ENCODE data around the gene MCRS1.

The MCRS1 gene

DNA sequence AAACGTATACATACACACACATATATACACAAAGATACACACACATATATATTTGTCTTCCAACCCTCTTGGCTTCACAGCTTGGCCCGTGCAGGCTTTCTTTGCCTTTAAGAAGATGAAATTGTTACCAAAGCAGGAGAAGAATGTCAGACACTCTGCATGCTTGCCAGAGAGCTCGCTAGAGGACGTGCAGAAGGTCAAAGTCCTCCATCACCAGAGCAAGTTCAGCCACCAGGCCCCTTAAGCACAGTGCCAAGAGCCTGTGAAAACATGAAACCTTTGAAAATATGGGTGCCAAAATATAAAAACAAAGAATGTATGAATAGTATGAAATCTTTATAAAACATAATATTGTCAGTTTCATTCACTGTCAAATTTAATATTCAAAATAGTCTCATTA lies 14.9 kb upstream of the MCRS1 start:
- peak; percentile 34 for DNase-seq (ENCODE audit: low read depth)

DNA sequence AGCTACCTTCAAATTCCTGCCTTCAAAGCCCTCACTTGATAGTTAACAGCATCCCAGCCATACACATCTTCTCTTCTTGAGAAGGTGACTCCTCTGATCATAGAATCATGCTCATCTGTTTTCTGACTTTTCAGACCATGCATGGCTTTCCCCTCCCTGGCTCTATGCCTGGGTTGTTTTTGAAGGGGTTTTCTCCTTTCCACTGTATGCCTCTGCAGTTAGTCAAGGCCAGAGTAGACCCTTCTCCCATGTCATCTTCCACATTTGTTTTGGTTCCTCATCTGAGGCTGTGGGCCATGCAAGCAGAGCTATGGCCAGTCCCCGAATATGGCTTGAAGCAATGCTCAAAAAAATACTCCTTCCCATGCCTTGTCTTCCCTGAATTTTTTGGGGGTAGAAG lies 14.3 kb upstream of the MCRS1 start:
- no peak for DNase-seq (ENCODE audit: low read depth)

- peak; percentile 75 for DNase-seq (ENCODE audit: low read depth)
These were observed 12.9 kb upstream of the MCRS1 start for GRCh38 chr12:49580572-49581535.

DNA sequence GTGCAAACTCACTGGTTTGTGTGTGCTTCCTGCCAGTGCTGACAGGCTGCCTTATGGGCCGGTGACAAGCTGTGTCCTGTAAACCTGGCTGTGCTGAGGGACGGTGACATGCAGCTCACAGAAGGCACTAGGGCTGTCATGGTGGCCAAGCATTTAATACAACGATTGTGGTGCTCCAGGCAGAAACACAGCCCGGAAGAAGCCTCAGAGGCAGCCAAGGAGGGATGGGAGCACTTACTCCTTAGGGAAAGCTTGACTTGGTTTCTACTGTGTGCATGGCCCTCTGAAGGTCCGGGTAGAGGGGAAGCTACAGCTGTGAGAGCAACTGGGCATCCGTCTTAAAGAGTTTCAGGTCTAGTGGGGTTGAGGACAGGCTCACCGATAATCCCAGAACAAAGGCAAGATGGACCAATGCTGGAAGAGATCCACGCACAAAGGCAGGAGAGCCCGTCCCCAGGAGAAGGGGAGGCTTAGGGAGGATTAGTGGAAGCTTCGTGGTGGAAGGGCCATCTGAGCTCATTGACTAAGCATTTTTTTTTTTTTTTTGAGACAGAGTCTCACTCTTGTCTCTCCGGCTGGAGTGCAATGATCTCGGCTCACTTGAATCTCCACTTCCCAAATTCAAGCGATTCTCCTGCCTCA lies 10.7 kb upstream of the MCRS1 start:
- DNase-seq (ENCODE audit: low read depth): no peak

DNA sequence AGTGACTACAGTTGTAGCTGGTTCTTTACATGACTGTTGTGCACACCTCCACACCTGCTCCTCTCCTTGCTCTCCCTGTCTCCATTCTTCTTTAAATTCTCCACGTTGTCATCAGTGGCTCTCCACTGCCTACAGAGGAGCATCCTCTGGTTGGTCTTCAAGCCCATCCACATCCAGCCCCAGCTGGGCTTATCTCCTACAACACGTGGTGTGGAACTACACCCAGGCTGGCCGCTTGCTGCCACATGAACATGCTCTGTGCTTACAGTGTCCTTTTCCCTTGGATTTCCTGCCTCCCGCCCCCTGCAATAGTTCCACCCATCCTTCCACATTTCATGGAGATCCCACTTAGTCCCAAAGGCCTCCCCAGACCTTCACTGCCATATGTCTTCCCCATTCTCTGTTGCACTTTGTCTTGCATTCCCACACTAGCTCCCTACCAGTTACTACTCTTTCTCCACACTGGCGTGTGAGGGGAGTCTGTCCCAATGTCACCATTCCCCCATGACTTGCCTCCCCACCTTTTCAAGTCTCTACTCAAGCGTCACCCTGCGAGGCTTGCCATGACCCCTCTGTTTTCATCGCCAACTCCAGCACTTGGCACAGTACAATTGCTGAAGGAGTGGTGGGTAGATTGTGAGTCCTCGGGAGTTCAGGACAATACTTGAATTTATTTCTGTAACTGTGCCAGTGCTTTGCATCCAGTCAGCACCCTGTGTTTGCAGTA lies 9.8 kb upstream of the MCRS1 start:
- no peak for DNase-seq (ENCODE audit: low read depth)

GRCh38 chr12:49568442-49569162 lies 660 bp upstream of the MCRS1 start:
- DNase-seq (ENCODE audit: low read depth): no peak

- DNase-seq (ENCODE audit: low read depth): no peak
These were observed 686 bp downstream of the MCRS1 start for GRCh38 chr12:49567302-49567610.

DNA sequence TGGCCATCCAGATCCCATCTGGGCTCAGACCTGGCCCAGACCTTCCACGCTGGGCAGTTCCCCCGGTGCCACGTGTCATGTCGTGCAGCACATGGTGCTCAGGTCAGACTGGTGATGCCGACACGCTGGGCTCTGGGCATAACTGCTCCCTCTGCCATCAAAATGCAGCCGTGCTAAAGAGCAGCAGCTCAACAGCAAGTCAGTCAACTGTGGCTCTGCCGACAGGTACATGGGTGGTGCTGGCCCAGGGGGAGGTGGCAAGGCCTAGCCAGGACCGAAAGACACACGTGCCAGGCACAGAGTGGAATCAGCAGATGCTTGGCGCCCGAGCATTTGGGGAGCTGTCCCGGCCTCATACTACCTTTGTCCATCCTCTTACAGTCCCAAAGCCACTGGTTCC lies 1.6 kb downstream of the MCRS1 start:
- DNase-seq (ENCODE audit: low read depth): no peak

DNA sequence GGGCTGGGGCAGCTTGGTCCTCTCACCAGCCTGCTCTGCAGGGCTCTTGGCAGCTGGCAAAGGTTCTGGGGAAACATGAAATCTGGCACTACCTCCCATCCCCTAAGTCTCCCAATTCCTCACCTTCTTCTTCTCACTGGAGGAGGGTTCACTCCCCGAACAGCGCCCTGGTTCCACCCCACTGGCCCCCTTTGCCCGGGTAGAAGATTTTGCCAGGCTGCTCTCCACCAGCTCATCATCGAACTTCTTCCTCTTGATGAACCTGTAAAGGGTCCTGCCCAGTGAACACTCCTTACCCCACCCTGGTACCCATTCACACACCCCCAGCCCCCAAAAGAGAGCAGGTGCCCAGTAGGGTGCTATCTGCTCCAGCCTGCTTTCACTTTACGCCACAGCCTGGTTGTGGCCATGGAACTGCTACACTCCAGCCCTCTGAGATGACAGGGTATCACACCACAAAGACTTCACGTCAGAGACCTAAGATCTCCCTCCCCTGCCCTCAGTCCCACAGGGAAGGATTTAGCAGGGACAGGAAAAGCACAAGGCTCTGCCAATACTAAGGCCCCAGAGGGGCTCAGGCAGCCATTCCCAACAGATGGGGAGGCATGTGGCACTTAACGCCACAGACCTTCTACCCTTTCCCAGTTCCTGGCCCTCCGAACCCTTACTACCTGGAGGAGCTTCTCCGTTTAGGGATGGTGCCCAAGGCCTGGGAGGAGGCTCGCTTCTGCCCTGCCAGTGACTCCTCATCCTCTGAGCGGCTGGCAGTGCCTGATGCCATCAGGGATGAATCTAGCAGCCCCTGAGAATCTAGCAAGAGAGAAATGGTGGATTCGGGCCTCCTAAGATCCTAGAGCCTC lies 2.3 kb downstream of the MCRS1 start:
- no peak for DNase-seq (ENCODE audit: low read depth)

DNA sequence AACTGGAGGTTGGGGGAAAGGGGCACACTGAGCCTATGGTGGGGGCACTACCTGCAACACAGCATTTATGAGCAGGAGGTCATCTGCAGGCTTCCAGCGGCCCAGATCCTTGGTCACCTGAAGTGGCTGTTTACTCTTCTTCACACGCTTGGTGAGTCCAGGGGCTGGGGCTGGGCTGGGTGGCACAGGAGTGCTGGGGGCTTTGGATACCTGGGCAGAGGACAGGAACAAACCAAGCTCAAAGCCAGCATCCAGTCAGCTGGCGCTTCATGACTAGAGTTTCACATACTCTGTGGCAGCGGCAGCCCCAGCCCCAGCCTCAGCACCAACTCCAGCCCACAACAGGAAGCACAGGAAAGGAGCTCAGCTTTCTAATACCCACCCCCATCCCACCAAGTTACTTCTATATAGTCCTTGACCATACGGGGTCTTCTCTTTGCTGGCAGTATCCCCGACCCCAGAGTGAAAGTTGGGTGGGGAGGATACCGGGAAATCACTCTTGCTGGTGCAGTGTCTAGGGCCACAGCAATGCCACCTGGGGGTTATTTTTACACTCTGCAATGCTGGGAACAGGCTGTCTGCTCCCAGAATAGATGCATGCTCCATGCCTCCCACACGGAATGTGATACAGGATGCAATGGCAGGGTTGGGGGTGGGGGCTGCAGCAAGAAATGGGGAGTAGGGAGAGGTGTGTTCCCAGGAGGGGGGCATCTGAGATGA lies 3.1 kb downstream of the MCRS1 start:
- DNase-seq (ENCODE audit: low read depth): no peak

DNA sequence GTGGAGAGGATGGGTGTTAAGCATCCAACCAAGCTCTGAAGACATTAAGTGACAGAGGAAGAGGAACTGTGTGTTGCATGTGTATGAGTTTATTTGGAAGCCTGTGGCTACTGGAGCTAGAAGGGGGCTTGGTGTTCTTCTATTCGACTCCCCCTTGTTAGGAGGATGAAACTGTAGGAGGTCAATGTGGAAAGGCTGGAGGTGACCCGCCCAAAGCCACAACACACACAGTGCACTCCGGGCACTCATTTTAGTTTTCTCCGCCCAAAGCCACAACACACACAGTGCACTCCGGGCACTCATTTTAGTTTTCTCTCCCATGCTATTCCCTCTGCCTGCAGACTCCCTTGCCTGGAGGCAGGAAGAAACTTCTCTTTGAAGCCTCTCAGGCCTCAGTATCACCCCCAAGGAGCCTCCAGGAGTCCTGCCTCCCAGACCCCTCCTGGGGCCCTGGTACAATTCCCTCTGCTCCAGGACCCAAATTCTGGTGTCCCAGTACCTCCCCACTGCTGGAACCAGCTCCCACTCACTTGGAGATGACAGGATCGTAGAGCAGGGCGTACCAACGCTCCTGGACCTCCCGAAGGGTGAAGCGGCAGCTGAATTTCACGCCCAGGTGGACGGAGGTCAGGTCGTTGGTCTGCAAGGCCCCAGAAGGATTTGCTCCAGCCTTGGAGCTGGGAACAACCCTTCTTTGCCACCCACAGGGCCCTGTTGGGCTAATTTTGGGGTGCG lies 3.8 kb downstream of the MCRS1 start:
- DNase-seq (ENCODE audit: low read depth): no peak

DNA sequence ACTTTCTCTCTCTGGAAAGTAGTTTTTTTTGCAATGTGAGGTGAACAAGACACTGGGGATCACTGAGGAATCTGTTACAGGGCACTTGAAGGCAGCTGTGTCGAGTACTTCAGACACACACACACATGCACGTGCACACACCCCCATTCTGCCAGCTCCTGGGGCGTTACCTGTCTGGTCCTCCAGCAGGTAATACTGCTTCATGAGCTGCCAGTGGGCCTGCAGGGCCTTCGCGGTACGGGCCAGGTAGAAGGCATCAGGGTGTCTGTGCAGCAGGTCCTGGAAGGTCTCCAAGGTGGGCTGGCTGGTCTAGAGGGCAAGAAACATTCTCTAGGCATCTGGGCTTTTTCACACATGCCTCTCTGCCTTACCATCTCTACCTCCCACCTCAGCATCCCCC lies 5.1 kb downstream of the MCRS1 start:
- DNase-seq (ENCODE audit: low read depth): no peak

- DNase-seq (ENCODE audit: low read depth): no peak
These were observed 5.7 kb downstream of the MCRS1 start for GRCh38 chr12:49562233-49562632.

DNA sequence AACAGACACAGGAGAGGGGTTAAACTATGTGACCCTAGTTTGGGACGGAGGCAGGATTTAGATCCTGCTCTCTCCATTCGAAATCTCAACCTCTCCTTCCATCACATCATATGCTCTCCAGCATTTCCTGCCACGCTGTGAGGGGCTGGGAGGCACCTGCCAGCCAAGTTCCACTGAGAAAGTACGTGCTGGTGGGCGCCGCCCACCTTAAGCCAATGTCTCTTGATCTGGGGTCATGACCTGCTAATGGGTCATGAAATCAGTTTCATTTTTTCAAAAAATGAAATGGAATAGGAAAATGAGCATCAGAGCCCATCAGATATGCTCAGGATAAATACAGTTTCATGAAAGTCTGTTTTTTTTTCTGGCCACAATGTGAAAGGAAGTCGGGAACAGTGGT lies 7.2 kb downstream of the MCRS1 start:
- no peak for DNase-seq (ENCODE audit: low read depth)

- DNase-seq (ENCODE audit: low read depth): no peak
These were observed 8.8 kb downstream of the MCRS1 start for GRCh38 chr12:49559011-49559675.

DNA sequence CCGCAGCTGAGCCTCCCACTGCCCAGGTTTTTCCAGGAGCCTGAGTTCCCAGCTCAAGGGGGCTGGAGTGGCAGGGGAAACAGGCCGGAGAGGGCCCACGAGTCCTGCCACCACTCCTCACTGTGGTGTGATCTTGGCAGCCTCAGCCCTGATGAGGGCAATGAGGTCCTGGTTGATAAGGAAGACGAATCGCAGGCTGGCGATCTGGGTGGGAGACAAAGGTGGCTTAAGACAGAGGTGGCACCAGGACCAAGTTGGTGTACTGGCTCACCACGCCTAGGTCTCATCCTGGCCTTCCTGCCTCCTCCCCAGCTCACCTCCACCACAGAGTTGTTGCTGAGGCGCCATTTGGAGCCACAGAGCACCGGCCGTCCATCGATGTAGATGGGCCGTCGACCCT lies 9.4 kb downstream of the MCRS1 start:
- no peak for DNase-seq (ENCODE audit: low read depth)

GRCh38 chr12:49557917-49558215 lies 10.1 kb downstream of the MCRS1 start:
- no peak for DNase-seq (ENCODE audit: low read depth)

GRCh38 chr12:49557187-49557916 lies 10.6 kb downstream of the MCRS1 start:
- DNase-seq (ENCODE audit: low read depth): no peak

Data from iris pigment epithelial cell (primary cell).